Keratinocyte (primary cell): Measurements from ENCODE around the gene GRN. TPM values are rescaled to one million over a fixed set of nuclear protein-coding genes. Genes with fewer than 3 reads are reported as not detected.
"Not testable (repeated sequence)": the region's sequence is repeated elsewhere in the genome, so short reads cannot be mapped to it uniquely, and the experiment has no call there.

Experiments
- DNase-seq: peaks from one replicate; pipeline ENCODE4 v3.0.0-alpha.2; 2011; ENCODE audit warnings: low read depth, missing footprints, low spot score
- FAIRE-seq: peaks from 2 replicates; lab custom pipeline; 2011; peaks lifted over from hg19 to GRCh38; lab: Jason Lieb, UNC
- H2AFZ ChIP-seq: 2 replicates; pipeline ENCODE4 v1.6.0; 2012; ENCODE audit warnings: low read length, control low read depth, inconsistent platforms; ENCODE audit not compliant: control insufficient read depth
- H3K27ac ChIP-seq: 2 replicates; pipeline ENCODE4 v1.5.1; 2011; ENCODE audit warnings: low read length; ENCODE audit not compliant: control insufficient read depth, insufficient read depth
- H3K27me3 ChIP-seq: 3 replicates; pipeline ENCODE4 v1.6.0; 2011; ENCODE audit warnings: low read length; ENCODE audit not compliant: control insufficient read depth, insufficient read depth; ENCODE audit errors: extremely low read depth
- H3K36me3 ChIP-seq, 2 experiments: 2 replicates in 1 of 2; 3 replicates in 1 of 2; pipeline ENCODE4 v1.5.1; 2011; ENCODE audit warnings: low read length in 2 of 2, mild to moderate bottlenecking in 1 of 2; ENCODE audit not compliant: control insufficient read depth in 2 of 2, insufficient read depth in 2 of 2; ENCODE audit errors: extremely low read depth in 1 of 2
- H3K4me1 ChIP-seq: 3 replicates; pipeline ENCODE4 v1.5.1; 2011; ENCODE audit warnings: low read length; ENCODE audit not compliant: control insufficient read depth, insufficient read depth; ENCODE audit errors: extremely low read depth
- H3K4me2 ChIP-seq: 3 replicates; pipeline ENCODE4 v1.6.0; 2011; ENCODE audit warnings: low read depth, low read length; ENCODE audit not compliant: control insufficient read depth, insufficient read depth; ENCODE audit errors: extremely low read depth
- H3K4me3 ChIP-seq, 3 experiments: fragments of 200-600 bp in 1 of 3; sonication (generic) in 1 of 3; 2 replicates in 2 of 3; 3 replicates in 1 of 3; pipeline ENCODE4 v1.5.1; 2011 to 2016; ENCODE audit warnings: low read length in 3 of 3, mild to moderate bottlenecking in 3 of 3, control low read depth in 2 of 3, inconsistent platforms in 1 of 3, low read depth in 1 of 3, mixed read lengths in 1 of 3, mixed run types in 1 of 3, moderate library complexity in 1 of 3; ENCODE audit not compliant: control insufficient read depth in 2 of 3, insufficient read depth in 2 of 3; ENCODE audit errors: extremely low read depth in 1 of 3
- H3K79me2 ChIP-seq: 2 replicates; pipeline ENCODE4 v1.6.0; 2012; ENCODE audit warnings: low read length; ENCODE audit not compliant: control insufficient read depth, insufficient read depth
- H3K9ac ChIP-seq: 3 replicates; pipeline ENCODE4 v1.6.0; 2011; ENCODE audit warnings: low read length; ENCODE audit not compliant: control insufficient read depth, insufficient read depth; ENCODE audit errors: extremely low read depth
- H3K9me1 ChIP-seq: 3 replicates; pipeline ENCODE4 v1.6.0; 2011; ENCODE audit warnings: low read length; ENCODE audit not compliant: control insufficient read depth, insufficient read depth; ENCODE audit errors: extremely low read depth
- H3K9me3 ChIP-seq: 2 replicates; pipeline ENCODE4 v1.5.1; 2012; ENCODE audit warnings: low read depth, low read length; ENCODE audit not compliant: control insufficient read depth
- H4K20me1 ChIP-seq: 3 replicates; pipeline ENCODE4 v1.6.0; 2011; ENCODE audit warnings: low read length; ENCODE audit not compliant: control insufficient read depth, insufficient read depth; ENCODE audit errors: extremely low read depth
- EZH2 ChIP-seq: IDR thresholded peaks from one replicate; pipeline ENCODE4 v1.6.1; 2012; ENCODE audit warnings: inconsistent platforms, mild to moderate bottlenecking, low read length, moderate library complexity
- dilution Hi-C: fragments of 300-500 bp; cut with MboI; formaldehyde crosslinking; loops from one replicate; pipeline ENCODE4 v1.7.0; 2020; ENCODE audit warnings: low sequenced_read_pairs; ENCODE audit not compliant: extremely low pct_ligation_motif_present
- polyA plus RNA-seq, 5 experiments: library from polyadenylated mRNA; depleted of rRNA in 3 of 5; stranded (reverse) in 3 of 5; stranded (forward) in 1 of 5; unstranded in 1 of 5; fragments of >200 nt; gene quantifications; 1 replicate in 1 of 5; 2 replicates in 3 of 5; 3 replicates in 1 of 5; pipeline versions ENCODE4 v1.2.1 to v1.2.3, GENCODE V29; 2011 to 2012; ENCODE audit warnings: missing spikeins in 2 of 5, low read depth in 1 of 5, low replicate concordance in 1 of 5
- TF ChIP-seq, protein P1 (sequence below), 3 experiments: IDR thresholded peaks in 1 of 3; conservative IDR thresholded peaks in 1 of 3; optimal IDR thresholded peaks in 1 of 3; 2 replicates in 2 of 3; 3 replicates in 1 of 3; pipeline versions ENCODE3 to v1.5.1; 2011; ENCODE audit warnings: low read length in 3 of 3, mild to moderate bottlenecking in 3 of 3, moderate library complexity in 2 of 3, control low read depth in 1 of 3, inconsistent platforms in 1 of 3; ENCODE audit not compliant: insufficient read depth in 2 of 3; ENCODE audit errors: extremely low read depth in 1 of 3

Gene GRN
- polyA plus RNA-seq, 1 donor (not counting 4 experiments of a cell fraction or from before 2014, with no cell fraction given): 179 TPM

DNA sequence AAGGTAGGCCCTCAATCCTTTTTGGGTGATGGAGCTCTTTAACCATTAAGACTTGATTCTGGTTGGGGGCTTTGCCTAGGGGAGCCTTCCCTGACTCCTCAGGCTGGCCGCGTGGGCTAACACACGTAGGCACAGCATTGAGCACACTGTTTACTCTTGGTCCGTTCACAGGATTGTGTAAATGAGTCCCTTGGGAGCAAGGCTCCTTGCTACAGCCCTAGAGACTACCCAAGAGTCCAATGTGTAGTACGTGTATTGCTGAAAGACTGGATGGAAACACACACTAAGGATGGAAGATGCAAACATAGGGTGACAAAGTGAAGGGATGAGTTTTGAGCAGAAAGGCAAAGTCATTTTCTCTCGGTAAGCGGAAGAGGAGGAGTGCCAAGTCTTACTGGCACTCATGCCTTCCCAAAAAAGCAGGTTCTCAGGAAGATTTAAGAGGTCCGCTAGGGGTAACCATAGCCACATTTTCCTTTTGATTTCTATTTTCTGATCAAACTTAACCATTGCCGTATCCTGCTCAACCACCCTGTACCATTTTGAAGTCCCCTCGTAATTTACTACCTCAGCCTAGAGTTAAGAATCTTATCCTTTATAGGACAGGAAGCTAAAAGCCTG lies 45.3 kb downstream of the GRN start:
- no peak for TF ChIP-seq EZH2
- TF ChIP-seq, protein P1, sequence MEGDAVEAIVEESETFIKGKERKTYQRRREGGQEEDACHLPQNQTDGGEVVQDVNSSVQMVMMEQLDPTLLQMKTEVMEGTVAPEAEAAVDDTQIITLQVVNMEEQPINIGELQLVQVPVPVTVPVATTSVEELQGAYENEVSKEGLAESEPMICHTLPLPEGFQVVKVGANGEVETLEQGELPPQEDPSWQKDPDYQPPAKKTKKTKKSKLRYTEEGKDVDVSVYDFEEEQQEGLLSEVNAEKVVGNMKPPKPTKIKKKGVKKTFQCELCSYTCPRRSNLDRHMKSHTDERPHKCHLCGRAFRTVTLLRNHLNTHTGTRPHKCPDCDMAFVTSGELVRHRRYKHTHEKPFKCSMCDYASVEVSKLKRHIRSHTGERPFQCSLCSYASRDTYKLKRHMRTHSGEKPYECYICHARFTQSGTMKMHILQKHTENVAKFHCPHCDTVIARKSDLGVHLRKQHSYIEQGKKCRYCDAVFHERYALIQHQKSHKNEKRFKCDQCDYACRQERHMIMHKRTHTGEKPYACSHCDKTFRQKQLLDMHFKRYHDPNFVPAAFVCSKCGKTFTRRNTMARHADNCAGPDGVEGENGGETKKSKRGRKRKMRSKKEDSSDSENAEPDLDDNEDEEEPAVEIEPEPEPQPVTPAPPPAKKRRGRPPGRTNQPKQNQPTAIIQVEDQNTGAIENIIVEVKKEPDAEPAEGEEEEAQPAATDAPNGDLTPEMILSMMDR (optimal IDR thresholded peaks at IDR 0.05 in 1 of 3, IDR thresholded peaks at IDR 0.05 in 1 of 3, conservative IDR thresholded peaks at IDR 0.05 in 1 of 3; ENCODE audit: extremely low read depth in 1 of 3, insufficient read depth in 2 of 3, low read length in 3 of 3): no peak
- Histone ChIP-seq H3K4me3 (no peak overlapping the region), H3K4me2 (no peak overlapping the region), H3K9me3 (no peaks in the 10 kb centered on the region), H3K36me3 (no peaks in the 10 kb centered on the region), H3K27ac (no peak overlapping the region), H3K9me1 (no peaks in the 10 kb centered on the region), H2AFZ (no peak overlapping the region), H4K20me1 (no peaks in the 10 kb centered on the region), H3K79me2 (no peaks in the 10 kb centered on the region), H3K9ac (no peak overlapping the region), H3K4me1 (peaks cover 6% of the 10 kb centered on the region), H3K27me3 (peaks cover 8% of the 10 kb centered on the region)
- DNase-seq (no peak), FAIRE-seq (no peak)
- dilution Hi-C loops: no loop called here

- DNase-seq, H3K27ac ChIP-seq, H3K4me3 ChIP-seq, H3K9me1 ChIP-seq, H3K4me2 ChIP-seq, H2AFZ ChIP-seq, H3K9ac ChIP-seq, H3K27me3 ChIP-seq, H3K4me1 ChIP-seq, FAIRE-seq, dilution Hi-C loops, H3K79me2 ChIP-seq, H4K20me1 ChIP-seq, H3K9me3 ChIP-seq: not testable (repeated sequence)
- peaks cover 14 to 17% of the 10 kb centered on the region in 2 experiments for H3K36me3 ChIP-seq
Measured at GRCh38 chr17:44394112-44394511, 49.0 kb downstream of the GRN start.

DNA sequence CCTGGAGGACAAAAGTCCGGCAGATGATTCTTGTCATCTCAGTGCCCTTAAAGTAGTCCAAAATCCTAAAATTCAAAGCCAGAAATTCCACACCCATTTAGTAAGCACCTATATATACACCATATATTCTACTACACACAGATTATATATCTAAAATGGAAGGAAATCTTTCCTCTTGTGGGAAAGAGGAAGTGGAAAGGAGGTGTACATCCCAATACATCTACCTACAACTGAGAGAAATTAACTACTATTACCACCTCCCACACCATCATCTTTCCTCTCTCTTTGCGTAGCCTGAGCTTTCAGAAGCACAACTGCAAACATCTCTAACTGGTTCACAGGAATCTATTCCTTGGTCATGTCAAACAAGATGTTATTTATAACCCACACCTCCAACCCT lies 49.7 kb downstream of the GRN start:
- dilution Hi-C loops: no loop called here
- Histone ChIP-seq H3K9ac (no peak overlapping the region), H3K36me3 (peaks cover 16 to 21% of the 10 kb centered on the region in 2 experiments), H3K9me1 (no peaks in the 10 kb centered on the region), H3K4me1 (no peaks in the 10 kb centered on the region), H3K9me3 (no peaks in the 10 kb centered on the region), H4K20me1 (no peaks in the 10 kb centered on the region), H3K4me3 (no peak overlapping the region), H3K79me2 (no peaks in the 10 kb centered on the region), H2AFZ (no peak overlapping the region), H3K27ac (no peak overlapping the region), H3K4me2 (no peak overlapping the region), H3K27me3 (no peaks in the 10 kb centered on the region)
- DNase-seq (no peak), FAIRE-seq (no peak)
- TF ChIP-seq, protein P1 (optimal IDR thresholded peaks at IDR 0.05 in 1 of 3, IDR thresholded peaks at IDR 0.05 in 1 of 3, conservative IDR thresholded peaks at IDR 0.05 in 1 of 3; ENCODE audit: extremely low read depth in 1 of 3, insufficient read depth in 2 of 3, low read length in 3 of 3): no peak
- TF ChIP-seq EZH2: no peak
